ENCODE measurements around the gene DAAM1. TPM values are rescaled to one million over a fixed set of nuclear protein-coding genes. Genes with fewer than 3 reads are reported as not detected.

The DAAM1 gene
- total RNA-seq, 3 donors from 2014 or later (not counting 1 experiment from before 2014, with no cell fraction given) = 10.9 to 31.4 (median 12.6) TPM

DNA sequence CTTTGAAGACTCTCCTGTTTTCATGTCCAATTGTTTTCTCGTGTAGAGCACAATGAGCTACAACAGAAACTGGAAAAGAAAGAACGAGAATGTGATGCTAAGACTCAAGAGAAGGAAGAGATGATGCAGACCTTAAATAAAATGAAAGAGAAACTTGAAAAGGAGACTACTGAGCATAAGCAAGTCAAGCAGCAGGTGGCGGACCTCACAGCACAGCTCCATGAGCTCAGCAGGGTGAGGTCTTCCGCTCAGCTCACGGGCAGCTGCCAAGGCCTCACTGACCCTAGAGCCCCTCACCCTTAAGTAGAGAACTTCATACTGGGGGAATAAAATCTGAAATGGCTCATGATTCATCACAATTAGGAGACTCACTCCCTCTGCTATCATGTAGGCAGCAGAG is 142.0 kb downstream of the DAAM1 start:
- no peaks in the 10 kb centered on the region for H3K27me3 ChIP-seq (ENCODE audit: control insufficient read depth, insufficient read depth, low read length)
- Mint-ChIP-seq H3K9me3 (no peaks in the 10 kb centered on the region), H3K36me3 (peaks cover 19% of the 10 kb centered on the region), H3K27me3 (ENCODE audit: low read depth in 2 of 2) (no peaks in the 10 kb centered on the region), H3K4me3 (no peak overlapping the region), H3K4me1 (no peaks in the 10 kb centered on the region), H3K27ac (peak overlapping the region in 1 of 2 donors; percentile 13)
- DNase-seq (no peak), ATAC-seq (peak in 1 of 3 donors; percentile 34)
- intact Hi-C loops (cut with micrococcal nuclease) = no loop called here
- H3K36me3 ChIP-seq (ENCODE audit: control insufficient read depth, insufficient read depth, low read length) = peaks cover 15% of the 10 kb centered on the region
- H3K9me3 ChIP-seq (ENCODE audit: control insufficient read depth, insufficient read depth, low read length) = no peaks in the 10 kb centered on the region
- H3K4me1 ChIP-seq (ENCODE audit: control insufficient read depth, insufficient read depth, low read length) = no peaks in the 10 kb centered on the region
- no peak overlapping the region for H3K4me3 ChIP-seq (ENCODE audit: low read length)
- H3K27ac ChIP-seq (ENCODE audit: low read length) = no peak overlapping the region
- TF ChIP-seq, protein P1, sequence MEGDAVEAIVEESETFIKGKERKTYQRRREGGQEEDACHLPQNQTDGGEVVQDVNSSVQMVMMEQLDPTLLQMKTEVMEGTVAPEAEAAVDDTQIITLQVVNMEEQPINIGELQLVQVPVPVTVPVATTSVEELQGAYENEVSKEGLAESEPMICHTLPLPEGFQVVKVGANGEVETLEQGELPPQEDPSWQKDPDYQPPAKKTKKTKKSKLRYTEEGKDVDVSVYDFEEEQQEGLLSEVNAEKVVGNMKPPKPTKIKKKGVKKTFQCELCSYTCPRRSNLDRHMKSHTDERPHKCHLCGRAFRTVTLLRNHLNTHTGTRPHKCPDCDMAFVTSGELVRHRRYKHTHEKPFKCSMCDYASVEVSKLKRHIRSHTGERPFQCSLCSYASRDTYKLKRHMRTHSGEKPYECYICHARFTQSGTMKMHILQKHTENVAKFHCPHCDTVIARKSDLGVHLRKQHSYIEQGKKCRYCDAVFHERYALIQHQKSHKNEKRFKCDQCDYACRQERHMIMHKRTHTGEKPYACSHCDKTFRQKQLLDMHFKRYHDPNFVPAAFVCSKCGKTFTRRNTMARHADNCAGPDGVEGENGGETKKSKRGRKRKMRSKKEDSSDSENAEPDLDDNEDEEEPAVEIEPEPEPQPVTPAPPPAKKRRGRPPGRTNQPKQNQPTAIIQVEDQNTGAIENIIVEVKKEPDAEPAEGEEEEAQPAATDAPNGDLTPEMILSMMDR (IDR thresholded peaks at IDR 0.05) = no peak
- WGBS (ENCODE audit: insufficient coverage) = 82% methylated on average over 3 of the region's 5 CpGs

- no peak for ATAC-seq
- Histone ChIP-seq H3K27me3 (ENCODE audit: control insufficient read depth, insufficient read depth, low read length) (no peaks in the 10 kb centered on the region), H3K36me3 (ENCODE audit: control insufficient read depth, insufficient read depth, low read length) (peaks cover 9% of the 10 kb centered on the region), H3K9me3 (ENCODE audit: control insufficient read depth, insufficient read depth, low read length) (no peaks in the 10 kb centered on the region), H3K4me1 (ENCODE audit: control insufficient read depth, insufficient read depth, low read length) (no peaks in the 10 kb centered on the region), H3K4me3 (ENCODE audit: low read length) (no peak overlapping the region), H3K27ac (ENCODE audit: low read length) (no peak overlapping the region)
- WGBS (ENCODE audit: insufficient coverage) = 95% methylated on average over 3 of the region's 3 CpGs
- TF ChIP-seq, protein P1 (IDR thresholded peaks at IDR 0.05) = no peak
- Mint-ChIP-seq H3K4me1 (no peaks in the 10 kb centered on the region), H3K36me3 (peaks cover 19% of the 10 kb centered on the region), H3K27me3 (ENCODE audit: low read depth in 2 of 2) (no peaks in the 10 kb centered on the region), H3K9me3 (no peaks in the 10 kb centered on the region), H3K4me3 (no peak overlapping the region), H3K27ac (no peak overlapping the region)
- no peak for DNase-seq
- intact Hi-C loops (cut with micrococcal nuclease) = no loop called here
These were observed 142.8 kb downstream of the DAAM1 start for GRCh38 chr14:59331217-59331616.

DNA sequence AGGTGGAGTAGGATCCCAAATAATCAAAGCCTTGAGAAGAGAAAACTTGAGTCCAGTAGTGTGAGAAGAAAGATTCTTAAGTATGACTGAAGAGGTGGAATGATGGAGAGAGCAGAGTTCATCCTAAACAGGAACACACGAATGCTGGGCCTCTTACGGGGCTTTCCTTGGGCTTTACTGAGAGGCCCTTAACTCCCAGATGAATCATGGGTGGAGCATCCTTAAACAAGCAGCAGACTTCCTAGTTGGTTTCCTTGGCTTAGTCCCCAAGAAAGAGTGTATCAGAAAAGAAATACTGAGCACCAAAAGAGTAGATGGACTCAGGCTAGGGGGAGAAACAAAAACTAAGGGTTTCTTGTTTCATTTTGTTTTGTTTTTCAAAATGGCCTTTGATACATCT is 144.3 kb downstream of the DAAM1 start:
- Histone ChIP-seq H3K27ac (ENCODE audit: low read length) (no peak overlapping the region), H3K27me3 (ENCODE audit: control insufficient read depth, insufficient read depth, low read length) (no peaks in the 10 kb centered on the region), H3K4me3 (ENCODE audit: low read length) (no peak overlapping the region), H3K9me3 (ENCODE audit: control insufficient read depth, insufficient read depth, low read length) (no peaks in the 10 kb centered on the region), H3K4me1 (ENCODE audit: control insufficient read depth, insufficient read depth, low read length) (no peaks in the 10 kb centered on the region), H3K36me3 (ENCODE audit: control insufficient read depth, insufficient read depth, low read length) (peaks cover 6% of the 10 kb centered on the region)
- Mint-ChIP-seq H3K36me3 (peaks cover 19% of the 10 kb centered on the region), H3K4me3 (no peak overlapping the region), H3K27me3 (ENCODE audit: low read depth in 2 of 2) (no peaks in the 10 kb centered on the region), H3K4me1 (no peaks in the 10 kb centered on the region), H3K27ac (no peak overlapping the region), H3K9me3 (no peaks in the 10 kb centered on the region)
- TF ChIP-seq, protein P1 (IDR thresholded peaks at IDR 0.05) = no peak
- ATAC-seq (no peak), DNase-seq (no peak)
- intact Hi-C loops (cut with micrococcal nuclease) = no loop called here
- 86% methylated on average over 2 of the region's 2 CpGs for WGBS (ENCODE audit: insufficient coverage)

- TF ChIP-seq, protein P1 (IDR thresholded peaks at IDR 0.05) = no peak
- no peak overlapping the region for H3K4me3 Mint-ChIP-seq
- H3K36me3 Mint-ChIP-seq = peaks cover 19% of the 10 kb centered on the region
- no peaks in the 10 kb centered on the region for H3K27me3 Mint-ChIP-seq (ENCODE audit: low read depth in 2 of 2)
- intact Hi-C loops (cut with micrococcal nuclease) = no loop called here
- no peaks in the 10 kb centered on the region for H3K4me1 ChIP-seq (ENCODE audit: control insufficient read depth, insufficient read depth, low read length)
- no peaks in the 10 kb centered on the region for H3K4me1 Mint-ChIP-seq
- H3K9me3 ChIP-seq (ENCODE audit: control insufficient read depth, insufficient read depth, low read length) = no peaks in the 10 kb centered on the region
- no peaks in the 10 kb centered on the region for H3K9me3 Mint-ChIP-seq
- DNase-seq (no peak), ATAC-seq (no peak)
- no peaks in the 10 kb centered on the region for H3K27me3 ChIP-seq (ENCODE audit: control insufficient read depth, insufficient read depth, low read length)
- WGBS (ENCODE audit: insufficient coverage) = 92% methylated on average over 2 of the region's 2 CpGs
- H3K4me3 ChIP-seq (ENCODE audit: low read length) = no peak overlapping the region
- peaks cover 6% of the 10 kb centered on the region for H3K36me3 ChIP-seq (ENCODE audit: control insufficient read depth, insufficient read depth, low read length)
- no peak overlapping the region for H3K27ac ChIP-seq (ENCODE audit: low read length)
- no peak overlapping the region for H3K27ac Mint-ChIP-seq
These were observed 144.8 kb downstream of the DAAM1 start for GRCh38 chr14:59333235-59333634.

Data from natural killer cell (primary cell).